HG03280 (cell line): ENCODE results near the gene SGPP1.
"Not testable (repeated sequence)": the region's sequence is repeated elsewhere in the genome, so short reads cannot be mapped to it uniquely, and the experiment has no call there.

Experiments
- ATAC-seq: cut with Tn5 transposase; IDR thresholded peaks from one replicate; pipeline ENCODE4 v1.9.1; 2021; ENCODE audit warnings: mild to moderate bottlenecking, moderate library complexity; ENCODE audit not compliant: unreplicated experiment

SGPP1 gene

GRCh38 chr14:63642229-63642611 is 85.6 kb downstream of the SGPP1 start:
- ATAC-seq = peak; percentile 60

- ATAC-seq = peak; percentile 81
Measured at GRCh38 chr14:63641473-63642228, 86.2 kb downstream of the SGPP1 start, which contains the start of gene WDR89. Gene WDR89, minus strand, starts transcription at chr14:63641871. Its CDS starts 41,929 bp downstream, at chr14:63599942.

GRCh38 chr14:63638493-63638892 is 89.4 kb downstream of the SGPP1 start:
- ATAC-seq = no peak

GRCh38 chr14:63636094-63636635 is 91.7 kb downstream of the SGPP1 start:
- not testable (repeated sequence) for ATAC-seq
